Caco-2 (cell line): Measurements from ENCODE around the gene AGAP1. TPM values are rescaled to one million over a fixed set of nuclear protein-coding genes. Genes with fewer than 3 reads are reported as not detected.

Source experiments
- BruUV-seq: library from RNA; stranded (reverse); fragments of 400-500 nt; replicated peaks from 2 replicates; lab custom pipeline; 2021; lab: Mats Ljungman, UMichigan
- CTCF ChIA-PET: fragments of 300-600 bp; sonication (Branson Sonifier 250); formaldehyde crosslinking; loops from one replicate; lab custom pipeline; 2022; ENCODE audit warnings: antibody characterized with exemption; lab: Charles Lee
- POLR2A ChIA-PET: fragments of 300-600 bp; sonication (Branson Sonifier 250); formaldehyde crosslinking; loops from one replicate; lab custom pipeline; 2022; ENCODE audit warnings: antibody characterized with exemption; lab: Charles Lee
- DNase-seq, 2 experiments: peaks; one replicate each; pipeline versions ENCODE4 v3.0.0 to v3.0.0-alpha.2; 2020 to 2022
- H3K27me3 ChIP-seq: replicated peaks from 2 replicates; pipeline ENCODE4 v1.6.0; 2011; ENCODE audit warnings: low read length; ENCODE audit not compliant: control insufficient read depth, insufficient read depth
- H3K36me3 ChIP-seq: 2 replicates; pipeline ENCODE4 v1.5.1; 2011; ENCODE audit warnings: low read length; ENCODE audit not compliant: control insufficient read depth, insufficient read depth
- H3K4me1 ChIP-seq: fragments of 250-450 bp; sonication (Bioruptor Pico); 2 replicates; pipeline ENCODE4 v1.5.1; 2020; ENCODE audit warnings: mild to moderate bottlenecking
- H3K4me3 ChIP-seq: 2 replicates; pipeline ENCODE4 v1.5.1; 2011; ENCODE audit warnings: low read depth, mild to moderate bottlenecking, control low read depth, low read length
- H3K9me3 ChIP-seq: fragments of 250-450 bp; sonication (Bioruptor Pico); 2 replicates; pipeline ENCODE4 v1.5.1; 2020; ENCODE audit warnings: mild to moderate bottlenecking, moderate library complexity
- H3K27ac Mint-ChIP-seq: one replicate; pipeline ENCODE4 v1.8.0; 2022; ENCODE audit warnings: mixed read lengths; ENCODE audit not compliant: unreplicated experiment
- H3K27me3 Mint-ChIP-seq: one replicate; pipeline ENCODE4 v1.8.0; 2022; ENCODE audit warnings: mixed read lengths; ENCODE audit not compliant: insufficient read depth, unreplicated experiment
- H3K36me3 Mint-ChIP-seq: one replicate; pipeline ENCODE4 v1.8.0; 2022; ENCODE audit warnings: mild to moderate bottlenecking, mixed read lengths; ENCODE audit not compliant: insufficient read depth, unreplicated experiment
- H3K4me1 Mint-ChIP-seq: one replicate; pipeline ENCODE4 v1.8.0; 2022; ENCODE audit warnings: low read depth, mixed read lengths; ENCODE audit not compliant: unreplicated experiment
- H3K4me3 Mint-ChIP-seq: one replicate; pipeline ENCODE4 v1.8.0; 2022; ENCODE audit warnings: mild to moderate bottlenecking, moderate library complexity, mixed read lengths; ENCODE audit not compliant: unreplicated experiment
- H3K9me3 Mint-ChIP-seq: one replicate; pipeline ENCODE4 v1.8.0; 2022; ENCODE audit warnings: mixed read lengths; ENCODE audit not compliant: unreplicated experiment
- CTCF ChIP-seq, 2 experiments: fragments of 200-600 bp in 1 of 2; IDR thresholded peaks; 1 replicate in 1 of 2; 2 replicates in 1 of 2; pipeline versions ENCODE4 v1.5.1 to v1.8.0; 2011 to 2022; ENCODE audit warnings: antibody characterized with exemption in 1 of 2, control low read depth in 1 of 2, inconsistent platforms in 1 of 2, low read depth in 1 of 2, low read length in 1 of 2, mild to moderate bottlenecking in 1 of 2, moderate library complexity in 1 of 2; ENCODE audit not compliant: insufficient read depth in 1 of 2, severe bottlenecking in 1 of 2, unreplicated experiment in 1 of 2
- intact Hi-C: fragments of 100-400 bp; cut with micrococcal nuclease; formaldehyde crosslinking; loops from one replicate; pipeline ENCODE4 v1.10.0; 2022; ENCODE audit not compliant: unreplicated experiment
- total RNA-seq: library from RNA; stranded (reverse); gene quantifications from 2 replicates; pipeline ENCODE4 v1.2.3, GENCODE V29; 2022

Gene AGAP1
- total RNA-seq, 1 experiment from 2014 or later: 41.7 TPM

GRCh38 chr2:235486729-235487128 is 7.1 kb upstream of the AGAP1 start:
- H3K9me3 ChIP-seq: no peaks in the 10 kb centered on the region
- H3K4me1 ChIP-seq: no peaks in the 10 kb centered on the region
- Mint-ChIP-seq H3K4me3 (no peak overlapping the region), H3K9me3 (peaks cover 8% of the 10 kb centered on the region), H3K27me3 (no peaks in the 10 kb centered on the region), H3K27ac (no peak overlapping the region), H3K4me1 (peaks cover 1% of the 10 kb centered on the region), H3K36me3 (no peaks in the 10 kb centered on the region)
- no peak overlapping the region for H3K4me3 ChIP-seq
- no peak for DNase-seq
- intact Hi-C loops: no loop called here
- no TSS peak for BruUV-seq
- no peaks in the 10 kb centered on the region for H3K27me3 ChIP-seq
- no peak for TF ChIP-seq CTCF (IDR thresholded peaks at IDR 0.05; ENCODE audit: insufficient read depth in 1 of 2, low read depth in 1 of 2, low read length in 1 of 2, severe bottlenecking in 1 of 2, unreplicated experiment in 1 of 2)
- no peaks in the 10 kb centered on the region for H3K36me3 ChIP-seq
- CTCF ChIA-PET: no interaction called here
- POLR2A ChIA-PET: no interaction called here

DNA sequence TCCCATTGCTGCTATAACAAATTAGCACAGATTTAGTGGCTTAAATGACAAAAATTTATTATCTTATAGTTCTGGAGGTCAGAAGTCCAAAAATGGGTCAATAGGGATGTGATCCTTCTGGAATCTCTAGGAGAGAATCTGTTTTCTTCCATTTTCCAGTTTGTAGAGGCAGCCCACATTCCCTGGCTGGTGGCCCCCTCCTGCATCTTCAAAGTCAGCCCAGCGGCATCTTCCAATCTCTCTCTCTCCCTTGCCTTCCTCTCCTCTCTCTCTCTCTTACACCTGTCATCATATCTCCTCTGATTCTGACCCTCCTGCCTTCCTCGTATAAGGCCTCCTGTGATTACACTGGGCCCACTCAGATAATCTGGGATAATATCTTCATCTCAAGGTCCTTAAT is 3.9 kb upstream of the AGAP1 start:
- Histone ChIP-seq H3K4me1 (no peaks in the 10 kb centered on the region), H3K4me3 (no peak overlapping the region), H3K9me3 (no peaks in the 10 kb centered on the region), H3K27me3 (no peaks in the 10 kb centered on the region), H3K36me3 (no peaks in the 10 kb centered on the region)
- H3K36me3 Mint-ChIP-seq: no peaks in the 10 kb centered on the region
- H3K4me3 Mint-ChIP-seq: no peak overlapping the region
- DNase-seq: no peak
- no peak for TF ChIP-seq CTCF (IDR thresholded peaks at IDR 0.05; ENCODE audit: insufficient read depth in 1 of 2, low read depth in 1 of 2, low read length in 1 of 2, severe bottlenecking in 1 of 2, unreplicated experiment in 1 of 2)
- no TSS peak for BruUV-seq
- ChIA-PET CTCF (no interaction called here), POLR2A (no interaction called here)
- no peak overlapping the region for H3K27ac Mint-ChIP-seq
- peaks cover 11% of the 10 kb centered on the region for H3K4me1 Mint-ChIP-seq
- no peaks in the 10 kb centered on the region for H3K27me3 Mint-ChIP-seq
- peaks cover 8% of the 10 kb centered on the region for H3K9me3 Mint-ChIP-seq
- intact Hi-C loops: no loop called here

DNA sequence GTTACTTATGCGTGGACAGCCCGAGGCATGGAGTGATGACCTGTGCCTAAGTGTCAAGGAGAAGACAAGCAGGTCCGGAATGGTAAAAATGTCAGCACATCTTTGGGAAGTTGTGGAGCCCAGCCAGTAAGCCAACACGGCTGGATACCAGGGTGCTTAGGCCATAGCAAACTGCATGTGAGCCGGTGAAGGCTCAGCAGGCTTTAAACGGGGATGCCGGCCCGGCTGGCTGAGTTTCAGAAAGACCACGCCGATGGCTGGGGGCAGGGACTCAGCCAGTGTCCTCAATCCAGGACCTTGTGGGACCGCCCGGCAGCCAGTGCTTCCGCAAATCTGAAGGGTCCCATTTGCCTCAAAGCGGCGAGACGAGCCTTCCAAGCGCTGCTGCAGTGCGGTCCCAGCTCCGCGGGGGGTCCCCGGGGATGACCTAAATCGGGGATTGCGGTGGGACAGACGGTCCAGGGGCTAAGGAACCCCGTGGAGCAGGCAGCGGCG is 946 bp upstream of the AGAP1 start:
- peaks cover 8% of the 10 kb centered on the region for H3K9me3 Mint-ChIP-seq

More for the DNA sequence above, 946 bp upstream of the AGAP1 start:
- H3K36me3 Mint-ChIP-seq: no peaks in the 10 kb centered on the region
- TF ChIP-seq CTCF (IDR thresholded peaks at IDR 0.05; ENCODE audit: insufficient read depth in 1 of 2, low read depth in 1 of 2, low read length in 1 of 2, severe bottlenecking in 1 of 2, unreplicated experiment in 1 of 2): no peak
- Histone ChIP-seq H3K4me1 (no peaks in the 10 kb centered on the region; the same call in 1 of the 2 replicates), H3K36me3 (no peaks in the 10 kb centered on the region), H3K27me3 (no peaks in the 10 kb centered on the region), H3K4me3 (no peak overlapping the region), H3K9me3 (no peaks in the 10 kb centered on the region)
- H3K27ac Mint-ChIP-seq: peak overlapping the region; percentile 61
- peaks cover 11% of the 10 kb centered on the region for H3K4me1 Mint-ChIP-seq
- peak overlapping the region; percentile 85 for H3K4me3 Mint-ChIP-seq
- no TSS peak for BruUV-seq
- POLR2A ChIA-PET: interaction anchor here (0.9 kb wide), 1 partner anchor 59 kb away, joined by 3 read pairs; no protein-coding TSS in a partner anchor
- no peaks in the 10 kb centered on the region for H3K27me3 Mint-ChIP-seq
- no peak for DNase-seq
- intact Hi-C loops: no loop called here
- CTCF ChIA-PET: no interaction called here
